ENCODE measurements around the gene SRP68.

GRCh38 chr17:76120658-76121008, 48.3 kb upstream of the SRP68 start:
- no peak for TF ChIP-seq GATA3 (IDR thresholded peaks at IDR 0.05; ENCODE audit: low read depth, low read length)
- no peak for TF ChIP-seq GATA2 (IDR thresholded peaks at IDR 0.05; ENCODE audit: low read depth, low read length)

Data from SH-SY5Y (cell line).